Endodermal cell (in vitro differentiated cells): ENCODE data around the gene HLA-E. TPM values are rescaled to one million over a fixed set of nuclear protein-coding genes. Genes with fewer than 3 reads are reported as not detected.
A peak's percentile ranks its signal among the peaks of the same experiment; 100 is the strongest.
"Not testable (repeated sequence)": the region's sequence is repeated elsewhere in the genome, so short reads cannot be mapped to it uniquely, and the experiment has no call there.

Experiments used
- DNase-seq: peaks from one replicate; pipeline ENCODE4 v3.0.0-alpha.2; 2017
- H3K27ac ChIP-seq: 2 replicates; pipeline ENCODE4 v1.5.1; 2013; ENCODE audit warnings: mild to moderate bottlenecking, low read depth, low read length, moderate library complexity
- H3K27me3 ChIP-seq: 2 replicates; pipeline ENCODE4 v1.6.1; 2013; ENCODE audit warnings: mild to moderate bottlenecking, low read length, moderate library complexity; ENCODE audit not compliant: insufficient read depth, control insufficient read depth, poor library complexity, severe bottlenecking
- H3K36me3 ChIP-seq: 2 replicates; pipeline ENCODE4 v1.7.0; 2013; ENCODE audit warnings: mild to moderate bottlenecking, low read length, moderate library complexity; ENCODE audit not compliant: control insufficient read depth, insufficient read depth
- H3K4me1 ChIP-seq: one replicate; pipeline ENCODE4 v1.7.0; 2013; ENCODE audit warnings: low read length; ENCODE audit not compliant: control insufficient read depth, insufficient read depth
- H3K4me3 ChIP-seq: 2 replicates; pipeline ENCODE4 v1.5.1; 2013; ENCODE audit warnings: mild to moderate bottlenecking, low read length, moderate library complexity
- H3K9ac ChIP-seq: 2 replicates; pipeline ENCODE4 v1.6.1; 2013; ENCODE audit warnings: mild to moderate bottlenecking, low read length, moderate library complexity; ENCODE audit not compliant: poor library complexity, severe bottlenecking; ENCODE audit errors: extremely low read depth
- H3K9me3 ChIP-seq: 2 replicates; pipeline ENCODE4 v1.6.1; 2013; ENCODE audit warnings: mild to moderate bottlenecking, low read length, moderate library complexity; ENCODE audit not compliant: control insufficient read depth
- H3K27ac Mint-ChIP-seq: 2 replicates; pipeline ENCODE4 v1.8.0; 2020; ENCODE audit warnings: mixed read lengths
- H3K27me3 Mint-ChIP-seq: 2 replicates; pipeline ENCODE4 v1.8.0; 2021; ENCODE audit warnings: mild to moderate bottlenecking, mixed read lengths; ENCODE audit not compliant: insufficient read depth
- H3K36me3 Mint-ChIP-seq: 2 replicates; pipeline ENCODE4 v1.8.0; 2020; ENCODE audit warnings: low read depth, mixed read lengths
- H3K4me1 Mint-ChIP-seq: 2 replicates; pipeline ENCODE4 v1.8.0; 2020; ENCODE audit warnings: mixed read lengths
- H3K4me3 Mint-ChIP-seq: 2 replicates; pipeline ENCODE4 v1.8.0; 2020; ENCODE audit warnings: mild to moderate bottlenecking, moderate library complexity, mixed read lengths
- H3K9me3 Mint-ChIP-seq: 2 replicates; pipeline ENCODE4 v1.8.0; 2020; ENCODE audit warnings: mild to moderate bottlenecking, mixed read lengths
- CTCF ChIP-seq: fragments of 200-600 bp; sonication (generic); conservative IDR thresholded peaks from 2 replicates; pipeline ENCODE4 v1.5.0; 2021; ENCODE audit warnings: antibody characterized with exemption, mild to moderate bottlenecking
- WGBS, 2 experiments: methylation state at CpG; one replicate each; pipeline versions ENCODE4 v1.1.5 to v1.1.7; 2013; ENCODE audit warnings: missing lambda C conversion rate in 2 of 2, mixed read lengths in 1 of 2; ENCODE audit not compliant: insufficient coverage in 1 of 2, insufficient read length in 1 of 2; 5-methylcytosine and 5-hydroxymethylcytosine counted together
- total RNA-seq, 2 donors: library from RNA; stranded (reverse); fragmentation: NEBNext Ultra II Directional in 1 of 2; extraction: Animal tissue kit (Norgen Biotek cat#: 25700) in 1 of 2; gene quantifications; 2 replicates in 1 of 2; 3 replicates in 1 of 2; pipeline ENCODE4 v1.2.1, GENCODE V29; 2021

HLA-E gene
- total RNA-seq, 2 donors from 2014 or later, result 31.7 to 38.4 TPM

- no peaks in the 10 kb centered on the region for H3K36me3 ChIP-seq
- no peak overlapping the region for H3K4me3 ChIP-seq
- Mint-ChIP-seq H3K4me1 (peaks cover 8% of the 10 kb centered on the region), H3K4me3 (no peak overlapping the region), H3K27me3 (peaks cover 73% of the 10 kb centered on the region), H3K9me3 (peaks cover 2% of the 10 kb centered on the region), H3K36me3 (no peaks in the 10 kb centered on the region), H3K27ac (no peak overlapping the region)
- H3K9ac ChIP-seq, result no peak overlapping the region
- DNase-seq, result no peak
- peaks cover 65% of the 10 kb centered on the region for H3K27me3 ChIP-seq
- no peak overlapping the region for H3K27ac ChIP-seq
- H3K9me3 ChIP-seq, result no peaks in the 10 kb centered on the region
- no peak for TF ChIP-seq CTCF
- no peaks in the 10 kb centered on the region for H3K4me1 ChIP-seq
- 41 to 44% methylated on average over 14 to 18 of the region's 18 CpGs for WGBS, 2 experiments
These were observed 8.7 kb upstream of the HLA-E start for GRCh38 chr6:30480536-30481156.

- Mint-ChIP-seq H3K27me3 (peaks cover 76% of the 10 kb centered on the region), H3K9me3 (no peaks in the 10 kb centered on the region), H3K4me3 (peak overlapping the region; percentile 33), H3K36me3 (no peaks in the 10 kb centered on the region), H3K4me1 (peaks cover 8% of the 10 kb centered on the region), H3K27ac (no peak overlapping the region)
- Histone ChIP-seq H3K4me1 (no peaks in the 10 kb centered on the region), H3K27me3 (peaks cover 65% of the 10 kb centered on the region), H3K36me3 (no peaks in the 10 kb centered on the region), H3K9me3 (no peaks in the 10 kb centered on the region), H3K4me3 (peak overlapping the region; percentile 49), H3K27ac (no peak overlapping the region), H3K9ac (no peak overlapping the region)
- TF ChIP-seq CTCF, result peak; percentile 52
- 17 to 26% methylated on average over 23 to 33 of the region's 33 CpGs for WGBS, 2 experiments
- peak; percentile 72 for DNase-seq
These were observed 7.9 kb upstream of the HLA-E start for GRCh38 chr6:30481211-30481964.

GRCh38 chr6:30481965-30482644 lies 7.2 kb upstream of the HLA-E start:
- H3K27me3 ChIP-seq, result peaks cover 61% of the 10 kb centered on the region
- H3K9me3 Mint-ChIP-seq, H3K9me3 ChIP-seq, H3K36me3 Mint-ChIP-seq, H3K27ac Mint-ChIP-seq, H3K27ac ChIP-seq, H3K4me1 Mint-ChIP-seq, H3K9ac ChIP-seq, H3K4me1 ChIP-seq, H3K36me3 ChIP-seq, H3K4me3 ChIP-seq: not testable (repeated sequence)
- 5 to 6% methylated on average over 12 to 19 of the region's 19 CpGs for WGBS, 2 experiments
- DNase-seq, result peak; percentile 97
- Mint-ChIP-seq H3K27me3 (peaks cover 76% of the 10 kb centered on the region), H3K4me3 (peak overlapping the region; percentile 33)
- peak; percentile 88 for TF ChIP-seq CTCF
